Colon (tissue), 2 donors: ENCODE measurements around the gene IGLL1.
"Not testable (repeated sequence)": the region's sequence is repeated elsewhere in the genome, so short reads cannot be mapped to it uniquely, and the experiment has no call there.

ENCODE experiments used
- FAIRE-seq: peaks from 2 replicates; lab custom pipeline; 2012; peaks lifted over from hg19 to GRCh38; lab: Jason Lieb, UNC
- donor health status: control.
- donor health status: control.

Gene IGLL1

DNA sequence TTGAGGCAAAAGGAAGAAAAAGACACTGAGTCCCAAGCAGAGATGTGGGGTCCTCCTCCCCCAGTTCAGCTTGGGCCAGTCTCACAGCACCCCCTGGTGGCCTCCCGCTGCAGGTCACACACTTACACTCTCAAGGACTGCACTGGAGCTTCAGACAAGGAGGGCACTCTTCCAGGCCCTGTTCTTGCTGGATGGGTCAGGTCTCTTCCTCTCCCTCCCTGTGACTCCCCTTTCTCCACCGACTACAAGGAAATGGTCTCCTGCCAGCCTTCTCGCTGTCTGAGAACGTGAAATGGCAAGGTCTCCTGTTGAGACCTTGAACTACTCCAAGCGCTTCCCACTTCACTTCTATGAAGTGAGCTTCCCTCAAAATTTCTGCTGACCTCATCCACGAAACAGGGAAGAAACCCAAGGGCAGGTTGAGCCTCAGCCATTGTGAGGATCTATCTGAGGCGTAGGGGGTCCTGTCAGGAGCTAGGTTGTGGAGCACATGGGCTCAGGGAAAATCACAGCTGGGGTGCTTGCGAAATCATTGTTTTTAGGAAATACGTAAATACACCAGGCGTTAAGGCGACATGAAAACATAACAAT is 11.2 kb upstream of the IGLL1 start:
- no peak for FAIRE-seq

GRCh38 chr22:23583836-23584235 is 3.7 kb upstream of the IGLL1 start:
- FAIRE-seq = no peak

- no peak for FAIRE-seq
These were observed 3.1 kb upstream of the IGLL1 start for GRCh38 chr22:23583153-23583552.

DNA sequence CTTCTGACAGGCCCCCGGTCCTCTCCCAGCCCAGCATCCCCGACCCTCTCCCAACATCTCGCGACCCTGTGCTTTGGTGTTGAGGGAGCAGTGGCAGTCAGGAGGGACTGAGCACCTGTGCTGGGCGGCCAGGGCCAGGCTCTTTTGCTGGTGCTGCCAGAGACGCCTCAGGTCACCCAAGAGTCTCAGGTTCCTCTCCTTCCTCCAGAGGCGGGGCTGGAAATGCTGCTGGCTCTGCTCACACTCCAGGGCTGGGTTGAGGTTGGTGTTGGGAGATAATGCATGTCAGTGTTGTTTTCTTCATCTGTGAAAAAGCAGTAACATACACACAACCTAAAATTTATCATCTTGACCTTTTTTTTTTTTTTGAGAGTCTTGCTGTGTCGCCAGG is 1.2 kb upstream of the IGLL1 start:
- no peak for FAIRE-seq

DNA sequence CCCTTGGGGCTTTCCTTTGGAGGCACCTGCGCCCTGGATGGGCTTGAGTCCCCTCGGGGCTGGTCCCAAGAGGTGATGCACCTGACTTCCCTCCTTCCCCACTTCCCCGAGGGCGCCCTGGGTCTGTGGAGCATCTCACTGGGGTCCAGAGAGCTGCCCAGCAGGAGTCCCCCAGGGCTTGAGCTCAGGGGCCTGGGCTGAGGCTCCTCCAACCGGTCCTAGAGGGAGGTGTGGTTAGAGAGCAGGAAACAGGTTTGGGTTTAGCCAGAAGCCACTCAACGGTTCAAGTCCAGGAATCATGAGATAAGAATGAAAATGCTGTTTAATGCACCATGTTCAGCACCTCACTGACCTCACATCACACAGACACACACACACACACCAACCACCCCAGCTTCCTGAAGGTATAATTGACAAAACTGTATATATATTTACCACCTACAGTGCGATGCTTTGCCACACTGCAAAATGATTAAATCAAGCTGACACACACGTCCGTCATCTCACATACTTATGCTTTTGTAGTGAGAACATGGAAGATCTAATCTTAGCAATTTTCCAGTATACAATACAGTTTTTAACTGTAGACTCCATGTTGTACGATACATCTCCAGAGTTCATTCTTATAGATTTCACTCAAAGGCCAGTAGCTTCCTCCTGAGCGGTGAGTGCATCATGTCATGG is 628 bp upstream of the IGLL1 start:
- FAIRE-seq = no peak

GRCh38 chr22:23579280-23579679 is 810 bp downstream of the IGLL1 start:
- FAIRE-seq = no peak

DNA sequence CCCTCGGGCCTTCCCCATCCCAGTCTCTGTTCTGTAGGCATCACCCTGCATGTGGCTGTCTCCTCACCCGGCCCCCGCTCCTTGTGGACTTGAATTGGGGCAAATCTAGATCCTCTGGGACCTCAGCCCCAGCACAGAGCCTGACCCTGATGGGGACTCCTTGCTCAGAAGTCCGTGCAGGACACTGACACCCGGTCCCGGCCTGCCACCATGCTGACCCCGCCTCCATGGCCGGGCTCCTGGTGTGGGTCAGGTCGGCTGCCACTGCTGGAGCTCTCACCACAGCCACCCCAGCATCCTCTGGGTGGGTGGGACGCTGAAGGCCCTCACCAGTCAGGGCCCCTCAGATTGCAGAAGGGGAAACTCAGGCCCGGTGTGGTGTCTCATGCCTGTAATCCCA is 1.8 kb downstream of the IGLL1 start:
- FAIRE-seq = no peak

- FAIRE-seq = no peak
These were observed 3.4 kb downstream of the IGLL1 start for GRCh38 chr22:23576681-23577080.

- no peak for FAIRE-seq
These were observed 4.5 kb downstream of the IGLL1 start for GRCh38 chr22:23575601-23576000.

DNA sequence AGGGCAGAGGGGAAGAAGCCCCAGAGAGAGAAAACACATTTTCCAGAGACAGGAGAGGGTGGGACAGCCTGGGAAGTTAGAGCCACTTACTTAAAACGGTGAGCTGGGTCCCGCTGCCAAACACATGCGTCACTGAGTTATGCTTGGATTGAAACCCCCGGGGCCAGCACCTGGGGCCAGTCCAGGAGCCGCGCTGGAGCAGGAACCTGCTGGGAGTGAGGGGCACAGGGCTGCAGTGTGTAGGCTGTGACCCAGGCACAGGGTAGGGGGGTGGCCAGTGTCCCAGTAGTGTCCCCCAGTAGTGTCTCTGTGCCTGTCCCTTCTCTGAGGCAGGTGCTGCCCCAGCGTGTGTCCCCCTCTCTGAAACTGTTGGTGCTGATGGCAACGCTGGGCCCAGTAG is 5.2 kb downstream of the IGLL1 start:
- FAIRE-seq = no peak

GRCh38 chr22:23574371-23574811 is 5.7 kb downstream of the IGLL1 start:
- no peak for FAIRE-seq

DNA sequence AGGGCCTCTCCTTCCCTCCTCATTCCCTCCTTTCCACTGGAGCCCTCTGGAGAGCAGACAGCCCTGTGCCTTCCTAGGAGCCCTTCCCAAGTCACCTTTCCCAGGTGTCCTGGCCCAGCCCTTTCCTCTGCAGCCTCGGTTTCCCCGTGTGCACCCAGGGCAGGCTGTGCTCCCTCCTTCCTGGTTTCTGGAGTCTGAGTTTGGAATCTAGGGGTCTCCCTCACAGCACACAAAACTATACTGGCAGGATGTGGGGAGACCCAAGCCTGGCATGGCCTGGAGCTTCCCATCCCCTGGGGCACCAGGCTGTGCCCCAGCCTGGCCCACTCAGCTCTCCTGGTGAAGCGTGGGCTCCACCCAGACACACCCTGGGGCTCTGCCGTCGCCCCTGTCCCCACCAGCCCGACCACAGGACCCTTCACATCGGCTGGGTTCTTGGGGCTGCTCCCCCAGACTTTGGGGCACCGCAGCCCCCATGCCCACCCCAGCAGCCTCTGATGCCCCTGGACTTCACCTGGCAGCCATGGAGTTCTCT is 6.3 kb downstream of the IGLL1 start:
- not testable (repeated sequence) for FAIRE-seq

DNA sequence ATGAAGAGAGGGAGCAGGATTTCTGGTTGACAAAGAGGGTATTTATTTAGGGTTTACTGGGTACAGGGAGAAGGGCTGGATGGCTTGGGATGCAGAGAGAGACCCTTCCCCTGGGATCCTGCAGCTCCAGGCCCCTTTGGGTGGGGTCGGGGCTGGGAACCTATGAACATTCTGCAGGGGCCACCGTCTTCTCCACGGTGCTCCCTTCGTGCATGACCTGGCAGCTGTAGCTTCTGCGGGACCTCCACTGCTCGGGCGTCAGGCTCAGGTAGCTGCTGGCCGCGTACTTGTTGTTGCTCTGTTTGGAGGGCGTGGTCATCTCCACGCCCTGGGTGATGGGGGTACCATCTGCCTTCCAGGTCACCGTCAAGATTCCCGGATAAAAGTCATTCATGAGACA is 7.0 kb downstream of the IGLL1 start:
- not testable (repeated sequence) for FAIRE-seq

- no peak for FAIRE-seq
These were observed 8.6 kb downstream of the IGLL1 start for GRCh38 chr22:23571486-23571885.

DNA sequence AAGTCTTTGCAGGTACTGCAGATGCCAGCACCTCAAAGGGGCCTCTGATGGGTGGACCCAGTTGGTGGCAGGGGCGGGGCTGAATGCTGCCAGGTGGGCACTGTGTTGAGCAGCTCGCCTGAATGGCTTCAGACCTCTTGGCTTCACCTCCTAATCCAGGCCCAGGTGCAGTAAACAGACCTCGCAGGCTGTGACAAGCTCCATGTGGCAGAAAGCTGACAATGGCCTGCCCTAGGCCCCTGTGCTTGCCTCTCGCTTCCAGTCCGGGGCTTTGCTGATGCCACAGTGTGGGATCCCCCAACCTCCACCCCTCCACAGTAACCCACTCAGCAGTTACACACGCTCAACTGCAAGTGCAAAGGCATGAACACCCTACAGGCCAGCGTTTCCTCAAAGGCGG is 9.4 kb downstream of the IGLL1 start:
- no peak for FAIRE-seq

GRCh38 chr22:23569716-23570115 is 10.4 kb downstream of the IGLL1 start:
- no peak for FAIRE-seq

DNA sequence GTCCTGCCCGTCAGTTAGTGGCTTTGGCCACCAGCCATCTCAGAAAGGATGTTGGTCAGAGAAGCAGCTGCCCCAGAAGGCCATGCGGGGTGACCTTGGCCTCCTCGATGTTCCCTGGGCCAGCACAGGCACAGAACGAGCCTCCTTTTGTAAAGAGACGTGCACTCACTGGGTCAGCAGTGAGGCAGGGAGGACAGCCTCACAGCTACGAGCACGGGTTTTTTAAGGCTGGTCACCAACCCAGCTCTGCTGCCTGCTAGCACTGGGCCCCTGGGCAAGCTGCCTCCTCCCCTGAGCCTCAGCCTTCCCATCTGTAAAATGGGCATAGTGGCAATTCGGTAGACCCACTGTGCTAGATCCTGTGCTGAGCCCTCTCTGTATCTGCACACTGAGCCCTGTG is 10.8 kb downstream of the IGLL1 start:
- no peak for FAIRE-seq

GRCh38 chr22:23566705-23567475 is 13.2 kb downstream of the IGLL1 start:
- no peak for FAIRE-seq

GRCh38 chr22:23565915-23566704 is 14.0 kb downstream of the IGLL1 start:
- no peak for FAIRE-seq

- FAIRE-seq = no peak
These were observed 14.7 kb downstream of the IGLL1 start for GRCh38 chr22:23565305-23565914.

DNA sequence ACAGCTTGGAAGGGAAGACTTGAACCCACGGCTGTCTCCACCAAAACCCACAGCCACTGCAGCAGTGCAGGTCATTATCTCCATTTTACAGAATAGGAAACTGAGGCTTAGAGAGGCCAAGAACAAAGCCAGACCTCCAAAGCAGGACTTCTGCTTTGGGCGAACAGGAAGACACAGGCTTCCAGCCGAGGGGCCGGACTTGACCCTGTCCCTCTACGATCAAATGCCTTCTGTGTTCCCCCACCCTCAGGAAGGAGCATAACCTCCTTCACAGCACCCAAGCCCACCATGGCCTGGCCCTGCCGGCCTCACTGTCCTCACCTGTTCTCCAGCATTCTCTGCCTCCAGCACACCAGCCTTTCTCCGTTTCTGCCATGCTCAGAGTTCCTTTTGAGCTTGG is 15.8 kb downstream of the IGLL1 start:
- no peak for FAIRE-seq

- no peak for FAIRE-seq
These were observed 17.0 kb downstream of the IGLL1 start for GRCh38 chr22:23563111-23563510.
